Parathyroid adenoma (tissue), 2 donors: ENCODE data around the gene GRAP2.

Experiments used
- H2AFZ ChIP-seq: fragments of 300-600 bp; sonication (generic); one replicate; pipeline ENCODE4 v1.7.0; 2017; ENCODE audit warnings: antibody characterized with exemption, mild to moderate bottlenecking
- H3K27ac ChIP-seq: fragments of 300-600 bp; sonication (generic); one replicate; pipeline ENCODE4 v1.7.0; 2017
- H3K27me3 ChIP-seq: fragments of 300-600 bp; sonication (generic); one replicate; pipeline ENCODE4 v1.7.0; 2017; ENCODE audit warnings: low read length; ENCODE audit not compliant: control insufficient read depth, insufficient read depth
- H3K36me3 ChIP-seq: fragments of 300-600 bp; sonication (generic); one replicate; pipeline ENCODE4 v1.7.0; 2017; ENCODE audit warnings: low read length; ENCODE audit not compliant: control insufficient read depth, insufficient read depth
- H3K4me1 ChIP-seq: fragments of 300-600 bp; sonication (generic); one replicate; pipeline ENCODE4 v1.7.0; 2017; ENCODE audit warnings: control low read depth
- H3K4me2 ChIP-seq: fragments of 300-600 bp; sonication (generic); one replicate; pipeline ENCODE4 v1.7.0; 2017; ENCODE audit warnings: low read length
- H3K4me3 ChIP-seq: fragments of 300-600 bp; sonication (generic); one replicate; pipeline ENCODE4 v1.7.0; 2017; ENCODE audit warnings: low read depth, low read length
- H3K79me2 ChIP-seq: fragments of 300-600 bp; sonication (generic); one replicate; pipeline ENCODE4 v1.7.0; 2017; ENCODE audit warnings: control low read depth
- H3K9ac ChIP-seq: fragments of 300-600 bp; sonication (generic); one replicate; pipeline ENCODE4 v1.7.0; 2017; ENCODE audit warnings: mild to moderate bottlenecking
- H3K9me3 ChIP-seq: fragments of 300-600 bp; sonication (generic); one replicate; pipeline ENCODE4 v1.7.0; 2017; ENCODE audit warnings: low read length; ENCODE audit not compliant: control insufficient read depth
- TF ChIP-seq, protein P1 (sequence below): fragments of 300-600 bp; sonication (generic); IDR thresholded peaks from one replicate; pipeline ENCODE4 v1.7.0; 2017; ENCODE audit warnings: antibody characterized with exemption, mild to moderate bottlenecking
- donor health status: primary hyperparathyroidism.

Gene GRAP2

GRCh38 chr22:40021401-40022000, 120.6 kb downstream of the GRAP2 start:
- Histone ChIP-seq H3K9me3 (no peaks in the 10 kb centered on the region), H3K27me3 (no peaks in the 10 kb centered on the region), H3K79me2 (no peaks in the 10 kb centered on the region), H3K36me3 (no peaks in the 10 kb centered on the region), H3K4me3 (no peak overlapping the region), H3K4me1 (no peaks in the 10 kb centered on the region), H3K9ac (no peak overlapping the region), H2AFZ (no peak overlapping the region), H3K4me2 (no peak overlapping the region), H3K27ac (no peak overlapping the region)
- TF ChIP-seq, protein P1, sequence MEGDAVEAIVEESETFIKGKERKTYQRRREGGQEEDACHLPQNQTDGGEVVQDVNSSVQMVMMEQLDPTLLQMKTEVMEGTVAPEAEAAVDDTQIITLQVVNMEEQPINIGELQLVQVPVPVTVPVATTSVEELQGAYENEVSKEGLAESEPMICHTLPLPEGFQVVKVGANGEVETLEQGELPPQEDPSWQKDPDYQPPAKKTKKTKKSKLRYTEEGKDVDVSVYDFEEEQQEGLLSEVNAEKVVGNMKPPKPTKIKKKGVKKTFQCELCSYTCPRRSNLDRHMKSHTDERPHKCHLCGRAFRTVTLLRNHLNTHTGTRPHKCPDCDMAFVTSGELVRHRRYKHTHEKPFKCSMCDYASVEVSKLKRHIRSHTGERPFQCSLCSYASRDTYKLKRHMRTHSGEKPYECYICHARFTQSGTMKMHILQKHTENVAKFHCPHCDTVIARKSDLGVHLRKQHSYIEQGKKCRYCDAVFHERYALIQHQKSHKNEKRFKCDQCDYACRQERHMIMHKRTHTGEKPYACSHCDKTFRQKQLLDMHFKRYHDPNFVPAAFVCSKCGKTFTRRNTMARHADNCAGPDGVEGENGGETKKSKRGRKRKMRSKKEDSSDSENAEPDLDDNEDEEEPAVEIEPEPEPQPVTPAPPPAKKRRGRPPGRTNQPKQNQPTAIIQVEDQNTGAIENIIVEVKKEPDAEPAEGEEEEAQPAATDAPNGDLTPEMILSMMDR: no peak

DNA sequence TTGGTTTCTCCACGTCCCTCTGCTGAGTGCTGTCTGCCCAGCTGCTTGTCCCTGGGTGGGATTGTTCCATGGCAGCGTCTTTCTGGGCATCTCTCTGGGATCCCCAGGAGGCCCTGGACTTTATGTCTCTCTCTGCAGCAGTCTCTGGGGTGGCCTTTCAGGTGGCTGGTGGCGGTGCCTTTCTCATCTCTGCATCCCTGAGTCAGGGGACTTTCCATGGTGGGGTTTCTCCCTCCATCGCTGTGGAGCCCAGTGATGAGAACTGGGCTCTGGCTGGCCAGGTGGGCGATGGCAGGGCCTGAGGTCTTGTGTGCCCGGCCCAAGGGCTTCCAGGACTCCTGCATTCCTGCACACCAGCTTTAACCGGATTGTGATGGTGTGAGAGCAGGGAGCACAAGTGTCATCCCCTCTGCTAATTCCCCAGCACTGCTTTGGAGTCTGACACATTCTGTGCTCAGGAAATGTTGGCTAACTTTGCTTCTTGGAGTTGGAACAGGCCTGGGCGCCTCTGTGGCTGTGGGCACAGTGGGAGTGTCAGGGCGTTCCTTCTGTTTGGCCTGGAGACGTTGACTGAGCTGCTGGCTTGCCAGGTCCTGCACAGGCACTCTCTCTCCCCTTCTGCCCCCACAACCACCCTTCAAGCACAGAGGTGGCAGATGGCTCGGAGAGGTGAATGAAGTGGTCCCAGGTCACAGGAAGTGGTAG, 121.8 kb downstream of the GRAP2 start:
- Histone ChIP-seq H3K27ac (no peak overlapping the region), H3K79me2 (no peaks in the 10 kb centered on the region), H2AFZ (no peak overlapping the region), H3K4me1 (no peaks in the 10 kb centered on the region), H3K9me3 (no peaks in the 10 kb centered on the region), H3K4me2 (no peak overlapping the region), H3K9ac (no peak overlapping the region), H3K36me3 (no peaks in the 10 kb centered on the region), H3K4me3 (no peak overlapping the region), H3K27me3 (no peaks in the 10 kb centered on the region)
- TF ChIP-seq, protein P1: no peak
